Small intestine (tissue), 7 donors: ENCODE measurements around the gene GRIK2. TPM values are rescaled to one million over a fixed set of nuclear protein-coding genes. Genes with fewer than 3 reads are reported as not detected.

Source experiments
- DNase-seq, 2 donors: peaks; one replicate each; pipeline versions ENCODE4 v3.0.0 to v3.0.0-alpha.2; 2013
- FAIRE-seq: peaks from 2 replicates; lab custom pipeline; 2012; peaks lifted over from hg19 to GRCh38; lab: Jason Lieb, UNC
- H3K27ac ChIP-seq, 3 donors: one replicate each; pipeline ENCODE4 v1.5.1; 2013; ENCODE audit warnings: low read length in 2 of 3, mild to moderate bottlenecking in 2 of 3, control low read depth in 1 of 3, inconsistent platforms in 1 of 3, low read depth in 1 of 3, moderate library complexity in 1 of 3
- H3K27me3 ChIP-seq, 3 donors: one replicate each; pipeline ENCODE4 v1.6.1; 2013; ENCODE audit warnings: low read length in 3 of 3, inconsistent platforms in 1 of 3; ENCODE audit not compliant: control insufficient read depth in 3 of 3, insufficient read depth in 3 of 3
- H3K36me3 ChIP-seq, 3 donors: one replicate each; pipeline ENCODE4 v1.6.1; 2013; ENCODE audit warnings: low read length in 3 of 3, inconsistent platforms in 1 of 3, low read depth in 1 of 3, mild to moderate bottlenecking in 1 of 3, moderate library complexity in 1 of 3; ENCODE audit not compliant: control insufficient read depth in 3 of 3, insufficient read depth in 2 of 3
- H3K4me1 ChIP-seq, 3 donors: one replicate each; pipeline ENCODE4 v1.6.1; 2013; ENCODE audit warnings: low read length in 2 of 3, inconsistent platforms in 1 of 3, low read depth in 1 of 3, mild to moderate bottlenecking in 1 of 3, moderate library complexity in 1 of 3; ENCODE audit not compliant: control insufficient read depth in 3 of 3, insufficient read depth in 2 of 3
- H3K4me3 ChIP-seq, 3 donors: one replicate each; pipeline ENCODE4 v1.5.1; 2013; ENCODE audit warnings: low read length in 3 of 3, control low read depth in 1 of 3, inconsistent platforms in 1 of 3, low read depth in 1 of 3, mild to moderate bottlenecking in 1 of 3, moderate library complexity in 1 of 3
- H3K9me3 ChIP-seq, 2 donors: one replicate each; pipeline ENCODE4 v1.6.1; 2013; ENCODE audit warnings: low read depth in 1 of 2, low read length in 1 of 2; ENCODE audit not compliant: control insufficient read depth in 2 of 2, insufficient read depth in 1 of 2
- WGBS, 3 donors: extraction: QIAGEN DNeasy Blood & Tissue Kit; methylation state at CpG; one replicate each; pipeline ENCODE4 v1.1.7; 2013; 5-methylcytosine and 5-hydroxymethylcytosine counted together
- polyA plus RNA-seq, 4 donors: library from polyadenylated mRNA; stranded (reverse) in 3 of 4; unstranded in 1 of 4; fragments of 200-250 nt in 3 of 4; fragments of 120-200 nt in 1 of 4; gene quantifications; one replicate each; pipeline versions ENCODE4 v1.2.1 to v1.2.3, GENCODE V29; 2013
- donor health status: healthy with polysubstance abuse.
- donor health status: control.
- donor health status: control.
- donor health status: Bipolar disorder and iron deficiency.
- donor health status: healthy.

The GRIK2 gene
- polyA plus RNA-seq, 4 donors: 0.27 to 1.4 (median 0.54) TPM; not detected in 1

DNA sequence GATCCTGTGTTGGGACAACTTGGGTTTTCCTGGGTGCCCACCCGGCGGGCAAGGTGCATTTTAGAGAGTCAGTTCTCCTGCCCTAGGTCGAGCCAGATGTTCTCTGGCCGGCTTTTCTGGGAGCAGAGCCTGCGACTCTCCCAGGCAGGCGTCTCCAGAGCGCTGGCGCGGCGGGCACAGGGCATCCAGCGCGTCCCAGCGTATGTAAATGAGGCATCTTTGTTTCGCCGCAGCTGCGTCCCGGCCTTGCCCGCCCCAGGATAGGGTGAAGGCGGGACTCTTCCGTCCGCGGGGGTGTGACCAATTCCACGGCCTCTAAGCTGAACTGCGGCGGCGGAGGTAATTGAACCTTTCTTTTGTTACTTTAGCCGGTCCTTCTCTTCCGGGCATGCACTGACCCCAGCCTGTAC lies 9.1 kb downstream of the GRIK2 start:
- Histone ChIP-seq H3K4me3 (peak overlapping the region in 1 of 3 donors; percentile 15), H3K4me1 (no peaks in the 10 kb centered on the region), H3K27me3 (peaks cover 0 to 52% (median 37%) of the 10 kb centered on the region in 3 donors), H3K27ac (no peak overlapping the region), H3K9me3 (no peaks in the 10 kb centered on the region), H3K36me3 (no peaks in the 10 kb centered on the region)
- 2 to 5% (median 4%) methylated on average over 28 of the region's 28 CpGs for WGBS, 3 donors
- no peak for DNase-seq
- no peak for FAIRE-seq

DNA sequence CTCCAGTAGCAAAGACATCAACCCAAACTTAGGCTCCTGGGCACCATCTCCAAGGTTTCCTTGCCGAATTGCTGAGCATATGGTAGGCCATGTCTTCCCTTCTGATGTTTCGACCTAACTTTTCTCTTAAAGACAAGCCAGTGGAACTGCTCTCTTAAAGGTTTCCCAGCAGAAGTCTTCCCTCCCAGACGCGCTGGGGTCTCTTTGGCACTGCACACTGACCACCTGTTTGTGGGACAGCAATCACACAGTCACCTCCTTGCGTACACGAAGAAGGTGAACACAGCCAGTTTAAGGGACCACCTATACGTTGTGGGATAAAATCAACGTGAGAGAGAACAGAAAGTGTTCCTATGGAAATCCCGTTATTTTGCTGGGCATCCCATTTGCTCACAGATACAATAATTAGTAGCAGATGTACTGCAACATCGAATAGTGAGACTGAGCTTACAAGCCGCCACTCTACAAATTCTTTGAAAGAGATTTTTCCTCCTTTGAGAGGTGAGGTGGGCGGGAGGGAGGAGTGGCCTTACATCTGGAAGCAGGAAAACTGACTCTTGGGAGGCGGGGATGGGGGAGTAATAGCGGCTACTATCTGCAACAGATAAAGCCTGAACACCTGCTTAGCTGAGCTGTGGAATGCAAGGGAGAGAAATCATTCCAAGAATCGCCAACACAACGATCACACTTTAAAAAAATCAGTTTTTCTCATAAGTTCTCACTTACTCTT lies 9.9 kb downstream of the GRIK2 start:
- WGBS, 3 donors: 7 to 28% (median 11%) methylated on average over 16 of the region's 16 CpGs
- H3K4me3 ChIP-seq: no peak overlapping the region
- H3K9me3 ChIP-seq: no peaks in the 10 kb centered on the region
- FAIRE-seq (no peak), DNase-seq (no peak)
- no peaks in the 10 kb centered on the region for H3K4me1 ChIP-seq
- peaks cover 0 to 52% (median 37%) of the 10 kb centered on the region in 3 donors for H3K27me3 ChIP-seq
- no peaks in the 10 kb centered on the region for H3K36me3 ChIP-seq
- H3K27ac ChIP-seq: no peak overlapping the region

GRCh38 chr6:101404775-101405174 lies 11.3 kb downstream of the GRIK2 start:
- 51 to 53% (median 53%) methylated on average over 4 of the region's 4 CpGs for WGBS, 3 donors
- no peaks in the 10 kb centered on the region for H3K9me3 ChIP-seq

DNA sequence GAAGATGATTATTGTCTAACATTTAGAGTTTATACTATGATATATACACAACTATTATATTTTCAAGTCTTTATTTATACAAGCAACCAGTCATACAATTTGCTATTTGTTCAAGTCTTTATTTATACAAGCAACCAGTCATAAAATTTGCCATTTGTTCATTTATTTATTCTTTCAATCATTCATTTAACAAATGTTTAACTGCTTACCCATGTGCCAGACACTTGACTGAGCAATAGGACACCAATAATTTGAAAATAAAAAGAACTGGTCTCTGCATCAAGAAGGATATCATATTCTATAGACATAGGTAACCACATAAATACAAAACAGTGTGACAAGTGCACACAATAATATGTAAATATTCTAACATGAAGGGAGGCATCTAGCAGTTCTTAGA lies 20.3 kb downstream of the GRIK2 start:
- Histone ChIP-seq H3K9me3 (no peaks in the 10 kb centered on the region), H3K4me1 (no peaks in the 10 kb centered on the region), H3K27me3 (no peaks in the 10 kb centered on the region), H3K36me3 (no peaks in the 10 kb centered on the region), H3K27ac (no peak overlapping the region), H3K4me3 (no peak overlapping the region)
- DNase-seq (no peak), FAIRE-seq (no peak)

More at GRCh38 chr6:101404775-101405174, 11.3 kb downstream of the GRIK2 start:
- Histone ChIP-seq H3K4me3 (no peak overlapping the region), H3K27me3 (peaks cover 0 to 39% (median 25%) of the 10 kb centered on the region in 3 donors), H3K27ac (no peak overlapping the region), H3K36me3 (no peaks in the 10 kb centered on the region), H3K4me1 (no peaks in the 10 kb centered on the region)
- no peak for DNase-seq
- no peak for FAIRE-seq

DNA sequence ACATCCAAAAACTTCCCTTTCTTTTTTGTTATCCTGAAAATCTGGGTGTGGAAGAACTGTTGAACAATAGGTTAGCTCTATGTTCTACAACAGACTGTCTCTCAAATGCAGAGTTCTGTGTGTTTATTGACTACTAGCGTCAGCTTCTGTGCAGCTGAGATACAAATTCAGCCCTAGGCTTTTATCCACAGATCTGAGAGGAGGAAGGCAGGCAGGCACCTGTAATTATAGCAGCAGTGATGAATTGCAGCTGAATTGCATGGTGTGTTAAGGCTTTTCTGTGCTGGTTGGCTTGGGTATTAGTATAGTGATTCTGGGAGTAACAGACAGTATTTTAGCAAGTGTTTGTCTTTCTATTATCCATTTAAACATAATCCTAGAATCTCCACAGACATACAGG lies 24.4 kb downstream of the GRIK2 start:
- 33 to 66% (median 47%) methylated on average over 1 of the region's 1 CpG for WGBS, 3 donors
- no peak overlapping the region for H3K4me3 ChIP-seq
- no peaks in the 10 kb centered on the region for H3K4me1 ChIP-seq
- no peaks in the 10 kb centered on the region for H3K36me3 ChIP-seq
- no peak for FAIRE-seq
- no peak for DNase-seq
- no peaks in the 10 kb centered on the region for H3K9me3 ChIP-seq
- H3K27me3 ChIP-seq: no peaks in the 10 kb centered on the region
- H3K27ac ChIP-seq: no peak overlapping the region

GRCh38 chr6:101422251-101422650 lies 28.7 kb downstream of the GRIK2 start:
- no peaks in the 10 kb centered on the region for H3K27me3 ChIP-seq
- FAIRE-seq: no peak
- H3K4me3 ChIP-seq: no peak overlapping the region
- H3K9me3 ChIP-seq: no peaks in the 10 kb centered on the region
- no peak overlapping the region for H3K27ac ChIP-seq
- H3K4me1 ChIP-seq: no peaks in the 10 kb centered on the region
- WGBS, 3 donors: 74 to 87% (median 85%) methylated on average over 1 of the region's 1 CpG
- DNase-seq: no peak
- H3K36me3 ChIP-seq: no peaks in the 10 kb centered on the region

DNA sequence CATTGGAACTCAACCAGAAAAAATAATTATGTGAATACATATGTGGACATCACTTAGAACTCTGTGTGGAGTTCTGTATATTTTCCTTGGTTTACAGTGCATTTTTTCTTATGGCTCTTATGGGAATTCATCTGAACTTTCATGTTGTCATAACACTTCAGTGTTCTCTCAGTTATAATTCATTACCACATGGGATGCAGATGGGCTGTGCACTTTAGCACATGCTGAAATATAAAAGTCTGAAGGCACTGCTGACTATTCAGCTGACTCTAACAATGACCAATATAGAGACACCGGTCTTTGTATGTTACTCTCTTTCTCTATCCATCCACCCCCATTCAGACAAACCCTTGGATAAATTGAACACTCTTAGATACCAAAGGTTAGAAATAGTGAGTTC lies 29.3 kb downstream of the GRIK2 start:
- 64 to 89% (median 85%) methylated on average over 1 of the region's 1 CpG for WGBS, 3 donors
- no peaks in the 10 kb centered on the region for H3K4me1 ChIP-seq
- FAIRE-seq: no peak

GRCh38 chr6:101429270-101429669 lies 35.8 kb downstream of the GRIK2 start:
- H3K4me3 ChIP-seq: no peak overlapping the region
- WGBS, 3 donors: 61 to 71% (median 65%) methylated on average over 1 of the region's 1 CpG
- FAIRE-seq: no peak

More for the DNA sequence above, 29.3 kb downstream of the GRIK2 start:
- H3K36me3 ChIP-seq: no peaks in the 10 kb centered on the region
- H3K4me3 ChIP-seq: no peak overlapping the region
- no peak overlapping the region for H3K27ac ChIP-seq
- no peaks in the 10 kb centered on the region for H3K27me3 ChIP-seq
- H3K9me3 ChIP-seq: no peaks in the 10 kb centered on the region
- DNase-seq: no peak

GRCh38 chr6:101429845-101430244 lies 36.3 kb downstream of the GRIK2 start:
- DNase-seq (no peak), FAIRE-seq (no peak)
- no peaks in the 10 kb centered on the region for H3K36me3 ChIP-seq
- H3K4me1 ChIP-seq: no peaks in the 10 kb centered on the region
- H3K27me3 ChIP-seq: no peaks in the 10 kb centered on the region
- H3K9me3 ChIP-seq: no peaks in the 10 kb centered on the region
- 62 to 82% (median 78%) methylated on average over 5 of the region's 5 CpGs for WGBS, 3 donors
- no peak overlapping the region for H3K4me3 ChIP-seq
- no peak overlapping the region for H3K27ac ChIP-seq

More at GRCh38 chr6:101429270-101429669, 35.8 kb downstream of the GRIK2 start:
- no peaks in the 10 kb centered on the region for H3K9me3 ChIP-seq
- no peaks in the 10 kb centered on the region for H3K36me3 ChIP-seq
- no peaks in the 10 kb centered on the region for H3K27me3 ChIP-seq
- no peak overlapping the region for H3K27ac ChIP-seq
- no peak for DNase-seq
- no peaks in the 10 kb centered on the region for H3K4me1 ChIP-seq
